Measurements from ENCODE around the gene MSH6. TPM values are rescaled to one million over a fixed set of nuclear protein-coding genes. Genes with fewer than 3 reads are reported as not detected.

The MSH6 gene
- total RNA-seq, 1 donor from 2014 or later, result 89.6 TPM

- no peak for DNase-seq (ENCODE audit: low read depth)
- no peak for TF ChIP-seq CTCF (conservative IDR thresholded peaks at IDR 0.05; ENCODE audit: low read depth, low read length)
- no peak overlapping the region for H3K4me3 ChIP-seq (ENCODE audit: low read depth, low read length)
These were observed 18.2 kb downstream of the MSH6 start for GRCh38 chr2:47801118-47801517.

GRCh38 chr2:47803363-47803762 is 20.4 kb downstream of the MSH6 start:
- H3K4me3 ChIP-seq (ENCODE audit: low read depth, low read length), result no peak overlapping the region
- no peak for DNase-seq (ENCODE audit: low read depth)

GRCh38 chr2:47803770-47804169 is 20.8 kb downstream of the MSH6 start:
- no peak for DNase-seq (ENCODE audit: low read depth)
- no peak for TF ChIP-seq CTCF (conservative IDR thresholded peaks at IDR 0.05; ENCODE audit: low read depth, low read length)
- H3K4me3 ChIP-seq (ENCODE audit: low read depth, low read length), result no peak overlapping the region

More at GRCh38 chr2:47803363-47803762, 20.4 kb downstream of the MSH6 start:
- TF ChIP-seq CTCF (conservative IDR thresholded peaks at IDR 0.05; ENCODE audit: low read depth, low read length), result no peak

- no peak for DNase-seq (ENCODE audit: low read depth)
- no peak for TF ChIP-seq CTCF (conservative IDR thresholded peaks at IDR 0.05; ENCODE audit: low read depth, low read length)
- H3K4me3 ChIP-seq (ENCODE audit: low read depth, low read length), result no peak overlapping the region
These were observed 22.9 kb downstream of the MSH6 start for GRCh38 chr2:47805850-47806249.

- DNase-seq (ENCODE audit: low read depth), result no peak
- TF ChIP-seq CTCF (conservative IDR thresholded peaks at IDR 0.05; ENCODE audit: low read depth, low read length), result no peak
- H3K4me3 ChIP-seq (ENCODE audit: low read depth, low read length), result no peak overlapping the region
These were observed 25.7 kb downstream of the MSH6 start for GRCh38 chr2:47808614-47809013.

- no peak overlapping the region for H3K4me3 ChIP-seq (ENCODE audit: low read depth, low read length)
- no peak for TF ChIP-seq CTCF (conservative IDR thresholded peaks at IDR 0.05; ENCODE audit: low read depth, low read length)
- no peak for DNase-seq (ENCODE audit: low read depth)
These were observed 27.0 kb downstream of the MSH6 start for GRCh38 chr2:47809903-47810302.

- no peak for DNase-seq (ENCODE audit: low read depth)
- no peak overlapping the region for H3K4me3 ChIP-seq (ENCODE audit: low read depth, low read length)
- TF ChIP-seq CTCF (conservative IDR thresholded peaks at IDR 0.05; ENCODE audit: low read depth, low read length), result no peak
These were observed 27.9 kb downstream of the MSH6 start for GRCh38 chr2:47810850-47811249.

Data from epithelial cell of proximal tubule (primary cell).